ENCODE results near the gene FLACC1.

GRCh38 chr2:201403880-201404279 is 46.7 kb upstream of the FLACC1 start:
- TF ChIP-seq ZNF561 (CRISPR knock-in tag; conservative IDR thresholded peaks at IDR 0.05) (no peak), ZNF174 (CRISPR knock-in tag; IDR thresholded peaks at IDR 0.05) (no peak), SIX5 (IDR thresholded peaks at IDR 0.05; ENCODE audit: borderline replicate concordance in 1 of 2, insufficient read depth in 1 of 2, low read depth in 1 of 2, low read length in 2 of 2) (no peak)
